Chondrocyte (in vitro differentiated cells): ENCODE data around the gene MYCT1. TPM values are rescaled to one million over a fixed set of nuclear protein-coding genes. Genes with fewer than 3 reads are reported as not detected.
"Not testable (repeated sequence)": the region's sequence is repeated elsewhere in the genome, so short reads cannot be mapped to it uniquely, and the experiment has no call there.

ENCODE experiments used
- DNase-seq: peaks from one replicate; pipeline ENCODE4 v3.0.0; 2021; ENCODE audit warnings: mixed read lengths, low spot score
- H3K27ac Mint-ChIP-seq: one replicate; pipeline ENCODE4 v1.8.0; 2021; ENCODE audit warnings: mild to moderate bottlenecking, moderate library complexity, mixed read lengths; ENCODE audit not compliant: unreplicated experiment
- H3K27me3 Mint-ChIP-seq: 2 replicates; pipeline ENCODE4 v1.8.0; 2021; ENCODE audit warnings: low read depth, mixed read lengths
- H3K36me3 Mint-ChIP-seq: 2 replicates; pipeline ENCODE4 v1.8.0; 2021; ENCODE audit warnings: low read depth, mixed read lengths
- H3K4me1 Mint-ChIP-seq: 2 replicates; pipeline ENCODE4 v1.8.0; 2021; ENCODE audit warnings: low read depth, mild to moderate bottlenecking, mixed read lengths
- H3K4me3 Mint-ChIP-seq: one replicate; pipeline ENCODE4 v1.8.0; 2021; ENCODE audit warnings: mild to moderate bottlenecking, moderate library complexity, mixed read lengths; ENCODE audit not compliant: unreplicated experiment
- H3K9me3 Mint-ChIP-seq: 2 replicates; pipeline ENCODE4 v1.8.0; 2021; ENCODE audit warnings: low read depth, mixed read lengths
- CTCF ChIP-seq: fragments of 200-600 bp; sonication (generic); IDR thresholded peaks from 2 replicates; pipeline ENCODE4 v1.5.0; 2021; ENCODE audit warnings: antibody characterized with exemption, mild to moderate bottlenecking, moderate library complexity
- total RNA-seq: library from RNA; stranded (reverse); gene quantifications from 3 replicates; pipeline ENCODE4 v1.2.1, GENCODE V29; 2021

Gene MYCT1
- total RNA-seq, 1 donor from 2014 or later, result not detected

- H3K9me3 Mint-ChIP-seq, result no peaks in the 10 kb centered on the region
These were observed 26.5 kb upstream of the MYCT1 start for GRCh38 chr6:152671171-152671570.

GRCh38 chr6:152673236-152673635, 24.5 kb upstream of the MYCT1 start:
- no peak for TF ChIP-seq CTCF
- H3K9me3 Mint-ChIP-seq, result no peaks in the 10 kb centered on the region

More at GRCh38 chr6:152671171-152671570, 26.5 kb upstream of the MYCT1 start:
- DNase-seq, result no peak
- TF ChIP-seq CTCF, result no peak
- Mint-ChIP-seq H3K27me3 (peaks cover 15% of the 10 kb centered on the region), H3K4me3 (no peak overlapping the region), H3K27ac (no peak overlapping the region), H3K36me3 (no peaks in the 10 kb centered on the region), H3K4me1 (no peaks in the 10 kb centered on the region)

GRCh38 chr6:152680151-152680550, 17.5 kb upstream of the MYCT1 start:
- Mint-ChIP-seq H3K36me3 (no peaks in the 10 kb centered on the region), H3K9me3 (no peaks in the 10 kb centered on the region), H3K27me3 (peaks cover 24% of the 10 kb centered on the region), H3K4me1 (no peaks in the 10 kb centered on the region), H3K4me3 (no peak overlapping the region), H3K27ac (no peak overlapping the region)
- no peak for TF ChIP-seq CTCF
- no peak for DNase-seq

More at GRCh38 chr6:152673236-152673635, 24.5 kb upstream of the MYCT1 start:
- no peaks in the 10 kb centered on the region for H3K4me1 Mint-ChIP-seq
- no peak for DNase-seq
- no peaks in the 10 kb centered on the region for H3K36me3 Mint-ChIP-seq
- H3K4me3 Mint-ChIP-seq, result no peak overlapping the region
- H3K27me3 Mint-ChIP-seq, result peaks cover 11% of the 10 kb centered on the region
- no peak overlapping the region for H3K27ac Mint-ChIP-seq

GRCh38 chr6:152680879-152681517, 16.7 kb upstream of the MYCT1 start:
- H3K36me3 Mint-ChIP-seq, result no peaks in the 10 kb centered on the region

GRCh38 chr6:152682141-152682540, 15.6 kb upstream of the MYCT1 start:
- H3K27me3 Mint-ChIP-seq, result peaks cover 20% of the 10 kb centered on the region
- no peak overlapping the region for H3K27ac Mint-ChIP-seq
- no peaks in the 10 kb centered on the region for H3K4me1 Mint-ChIP-seq
- H3K4me3 Mint-ChIP-seq, result no peak overlapping the region
- no peak for DNase-seq
- H3K36me3 Mint-ChIP-seq, result no peaks in the 10 kb centered on the region
- no peaks in the 10 kb centered on the region for H3K9me3 Mint-ChIP-seq
- TF ChIP-seq CTCF, result no peak

More at GRCh38 chr6:152680879-152681517, 16.7 kb upstream of the MYCT1 start:
- DNase-seq, result no peak
- no peaks in the 10 kb centered on the region for H3K4me1 Mint-ChIP-seq
- peaks cover 24% of the 10 kb centered on the region for H3K27me3 Mint-ChIP-seq
- no peak overlapping the region for H3K4me3 Mint-ChIP-seq
- no peak for TF ChIP-seq CTCF
- H3K9me3 Mint-ChIP-seq, result no peaks in the 10 kb centered on the region
- H3K27ac Mint-ChIP-seq, result no peak overlapping the region

GRCh38 chr6:152682935-152683334, 14.8 kb upstream of the MYCT1 start:
- H3K4me3 Mint-ChIP-seq, H3K9me3 Mint-ChIP-seq, H3K27ac Mint-ChIP-seq, DNase-seq, H3K4me1 Mint-ChIP-seq, H3K36me3 Mint-ChIP-seq: not testable (repeated sequence)
- peaks cover 18% of the 10 kb centered on the region for H3K27me3 Mint-ChIP-seq
